GM08714 (cell line): ENCODE data around the gene DNM3.

Experiments used
- H3K4me3 ChIP-seq: fragments of 200-500 bp; sonication (Bioruptor generic); 2 replicates; pipeline ENCODE4 v1.5.1; 2014; ENCODE audit warnings: mild to moderate bottlenecking, low read length, inconsistent platforms
- ZNF274 ChIP-seq: IDR thresholded peaks from 2 replicates; pipeline ENCODE4 v1.6.1; 2012; ENCODE audit warnings: mild to moderate bottlenecking, low read depth, low read length

Gene DNM3

GRCh38 chr1:172184506-172185191 is 343.4 kb downstream of the DNM3 start:
- H3K4me3 ChIP-seq, result no peak overlapping the region
- no peak for TF ChIP-seq ZNF274

GRCh38 chr1:172185211-172185610 is 343.9 kb downstream of the DNM3 start:
- no peak overlapping the region for H3K4me3 ChIP-seq
- no peak for TF ChIP-seq ZNF274

- no peak overlapping the region for H3K4me3 ChIP-seq
- no peak for TF ChIP-seq ZNF274
These were observed 344.7 kb downstream of the DNM3 start for GRCh38 chr1:172185996-172186395.

- no peak overlapping the region for H3K4me3 ChIP-seq
- no peak for TF ChIP-seq ZNF274
These were observed 360.3 kb downstream of the DNM3 start for GRCh38 chr1:172201572-172201971.

GRCh38 chr1:172203135-172203823 is 362.0 kb downstream of the DNM3 start:
- H3K4me3 ChIP-seq, result no peak overlapping the region
- TF ChIP-seq ZNF274, result no peak

- no peak for TF ChIP-seq ZNF274
- no peak overlapping the region for H3K4me3 ChIP-seq
These were observed 362.6 kb downstream of the DNM3 start for GRCh38 chr1:172203902-172204301.

GRCh38 chr1:172206256-172206655 is 365.0 kb downstream of the DNM3 start:
- no peak overlapping the region for H3K4me3 ChIP-seq
- no peak for TF ChIP-seq ZNF274

- H3K4me3 ChIP-seq, result no peak overlapping the region
- no peak for TF ChIP-seq ZNF274
These were observed 367.3 kb downstream of the DNM3 start for GRCh38 chr1:172208635-172209034.

GRCh38 chr1:172211221-172211620 is 369.9 kb downstream of the DNM3 start:
- TF ChIP-seq ZNF274, result no peak
- no peak overlapping the region for H3K4me3 ChIP-seq

- H3K4me3 ChIP-seq, result no peak overlapping the region
- TF ChIP-seq ZNF274, result no peak
These were observed 370.8 kb downstream of the DNM3 start for GRCh38 chr1:172212124-172212523.

- no peak overlapping the region for H3K4me3 ChIP-seq
These were observed 373.7 kb downstream of the DNM3 start for GRCh38 chr1:172215006-172215405.

GRCh38 chr1:172219966-172220365 is 378.7 kb downstream of the DNM3 start:
- no peak for TF ChIP-seq ZNF274
- no peak overlapping the region for H3K4me3 ChIP-seq

More at GRCh38 chr1:172215006-172215405, 373.7 kb downstream of the DNM3 start:
- no peak for TF ChIP-seq ZNF274

- TF ChIP-seq ZNF274, result no peak
- H3K4me3 ChIP-seq, result no peak overlapping the region
These were observed 379.1 kb downstream of the DNM3 start for GRCh38 chr1:172220376-172220775.

GRCh38 chr1:172221436-172221835 is 380.1 kb downstream of the DNM3 start:
- TF ChIP-seq ZNF274, result no peak
- no peak overlapping the region for H3K4me3 ChIP-seq

- TF ChIP-seq ZNF274, result no peak
- H3K4me3 ChIP-seq, result no peak overlapping the region
These were observed 383.6 kb downstream of the DNM3 start for GRCh38 chr1:172224871-172225270.
